ENCODE results near the gene KIF11.
"Not testable (repeated sequence)": the region's sequence is repeated elsewhere in the genome, so short reads cannot be mapped to it uniquely, and the experiment has no call there.

Gene KIF11

DNA sequence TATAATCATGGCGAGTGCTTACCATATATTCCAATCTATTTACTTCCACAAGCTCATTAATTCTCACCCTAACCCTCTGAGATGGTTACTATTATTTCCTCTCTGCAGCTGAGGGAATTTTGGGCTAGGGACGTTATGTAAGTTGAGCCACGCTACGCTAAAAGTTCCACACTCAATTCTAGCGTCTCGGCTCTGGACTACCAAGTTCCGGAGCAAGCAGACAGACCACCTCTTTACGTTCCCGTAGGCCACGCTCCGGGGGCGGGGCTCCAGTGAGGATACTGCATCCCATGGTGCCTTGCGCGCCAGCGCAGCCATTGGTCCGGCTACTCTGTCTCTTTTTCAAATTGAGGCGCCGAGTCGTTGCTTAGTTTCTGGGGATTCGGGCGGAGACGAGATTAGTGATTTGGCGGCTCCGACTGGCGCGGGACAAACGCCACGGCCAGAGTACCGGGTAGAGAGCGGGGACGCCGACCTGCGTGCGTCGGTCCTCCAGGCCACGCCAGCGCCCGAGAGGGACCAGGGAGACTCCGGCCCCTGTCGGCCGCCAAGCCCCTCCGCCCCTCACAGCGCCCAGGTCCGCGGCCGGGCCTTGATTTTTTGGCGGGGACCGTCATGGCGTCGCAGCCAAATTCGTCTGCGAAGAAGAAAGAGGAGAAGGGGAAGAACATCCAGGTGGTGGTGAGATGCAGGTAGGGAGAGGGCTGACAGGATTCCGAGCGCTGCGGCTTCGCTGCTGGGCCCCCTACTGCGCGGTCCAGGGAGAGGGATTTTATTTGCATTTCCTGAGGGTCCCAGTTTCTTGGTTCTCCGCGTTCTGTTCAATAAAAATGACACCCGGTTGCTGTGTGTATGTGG is at the start of gene KIF11:
KIF11 (plus strand) TSS at position 370 of the 858 bp plus-strand sequence; CDS start at position 616, 246 bp downstream.
- peak; percentile 99 for DNase-seq (ENCODE audit: low read depth)

DNA sequence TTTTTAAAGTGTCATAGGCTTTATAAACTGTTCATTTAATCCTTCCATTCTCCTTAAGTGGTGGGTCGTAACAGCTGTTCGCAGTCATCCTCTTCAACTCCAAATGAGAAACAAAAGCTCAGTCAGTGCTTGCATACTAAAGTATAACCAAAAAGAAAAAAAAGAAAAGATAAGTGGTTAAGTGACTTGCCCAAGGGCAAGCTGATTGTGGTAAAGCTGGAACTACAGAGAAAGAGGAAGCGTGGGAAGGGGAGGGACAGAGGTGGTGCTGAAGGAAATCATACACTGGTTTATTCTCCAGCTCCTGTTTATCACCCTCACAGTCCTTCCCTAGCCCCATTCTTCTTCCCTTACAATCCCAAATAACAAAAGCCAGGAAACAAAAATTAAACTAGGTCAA is 48.6 kb upstream of the KIF11 start:
- DNase-seq (ENCODE audit: low read depth): peak; percentile 36

DNA sequence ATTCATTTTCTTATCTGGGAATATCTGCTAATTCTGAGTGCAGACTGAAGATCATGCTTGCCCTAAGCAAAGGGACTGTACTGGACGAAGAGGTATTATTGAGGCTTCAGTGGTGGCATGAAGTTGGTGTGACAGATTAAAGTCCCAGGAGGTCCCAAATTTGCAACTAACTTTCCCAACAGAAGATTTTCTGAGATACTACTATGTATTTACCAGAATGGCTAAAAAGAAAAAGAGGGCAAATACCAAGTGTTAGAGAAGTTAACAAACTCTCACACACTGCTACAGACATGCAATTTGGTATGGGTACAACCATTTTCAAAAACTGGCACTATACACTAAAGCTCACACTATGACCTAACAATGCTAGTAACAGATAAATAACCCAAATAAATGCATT is 47.4 kb upstream of the KIF11 start:
- DNase-seq (ENCODE audit: low read depth): no peak

DNA sequence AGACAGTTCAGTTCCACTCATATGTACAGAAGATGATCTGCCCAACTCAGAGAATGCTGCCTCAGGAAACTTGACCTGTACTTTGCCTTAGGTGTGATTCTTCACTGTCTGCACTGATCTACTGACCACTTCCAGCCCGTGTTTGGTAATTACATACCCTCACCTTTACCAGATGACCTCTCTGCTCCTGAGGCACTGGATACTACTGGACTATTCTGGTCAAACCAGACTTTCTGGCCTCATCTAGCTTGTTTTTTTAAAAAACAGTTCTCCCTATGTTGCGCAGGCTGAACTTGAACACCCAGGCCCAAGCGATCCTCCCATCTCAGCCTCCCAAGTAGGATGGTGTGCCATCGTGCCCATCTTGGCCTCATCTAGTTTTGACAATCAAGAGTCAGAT is 45.3 kb upstream of the KIF11 start:
- DNase-seq (ENCODE audit: low read depth): no peak

DNA sequence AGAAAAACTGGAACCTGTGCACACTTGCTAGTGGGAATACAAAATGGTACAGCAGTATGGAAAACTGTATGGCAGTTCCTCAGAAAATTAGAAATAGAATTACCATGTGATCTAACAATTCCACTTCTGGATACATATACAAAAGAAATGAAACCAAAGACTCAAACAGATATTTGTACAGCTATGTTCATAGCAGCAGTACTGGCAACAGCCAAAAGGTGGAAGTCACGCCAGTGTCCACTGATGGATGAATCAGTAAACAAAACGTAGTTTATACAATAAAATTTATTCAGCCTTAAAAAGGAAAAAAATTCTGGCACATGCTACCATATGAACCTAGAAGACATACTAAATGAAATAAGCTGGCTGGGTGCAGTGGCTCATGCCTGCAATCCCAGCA is 42.0 kb upstream of the KIF11 start:
- peak; percentile 17 for DNase-seq (ENCODE audit: low read depth)

DNA sequence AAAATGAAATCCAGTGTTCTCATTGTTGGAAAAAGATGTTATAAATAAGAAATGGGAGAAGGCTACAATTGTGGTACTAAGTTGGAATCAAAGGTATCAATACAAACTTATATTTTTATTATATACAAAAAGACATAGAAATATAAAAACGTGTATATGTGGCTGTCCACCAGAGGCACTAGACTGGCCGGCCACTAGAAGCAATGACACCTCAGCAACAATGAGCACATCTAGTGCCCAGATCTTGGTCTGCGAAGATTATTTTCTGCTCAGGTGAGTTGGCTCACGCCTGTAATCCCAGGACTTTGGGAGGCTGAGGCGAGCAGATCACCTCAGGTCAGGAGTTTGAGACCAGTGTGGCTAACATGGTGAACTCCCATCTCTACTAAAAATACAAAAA is 40.6 kb upstream of the KIF11 start:
- peak; percentile 26 for DNase-seq (ENCODE audit: low read depth)

DNA sequence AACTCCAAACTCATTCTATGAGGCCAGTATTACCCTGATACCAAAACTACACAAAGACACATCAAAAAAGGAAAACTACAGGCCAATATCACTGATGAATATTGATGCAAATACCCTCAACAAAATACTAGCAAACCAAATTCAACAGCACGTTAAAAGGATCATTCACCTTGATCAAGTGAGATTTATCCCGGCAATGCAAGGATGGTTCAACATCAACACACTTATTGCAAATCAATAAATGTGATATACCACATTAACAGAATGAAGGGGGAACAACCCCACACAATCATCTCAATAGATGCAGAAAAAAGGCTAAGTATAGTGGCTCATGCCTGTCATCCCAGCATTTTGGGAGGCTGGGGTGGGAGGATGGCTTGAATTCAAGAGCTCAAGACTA is 39.0 kb upstream of the KIF11 start:
- no peak for DNase-seq (ENCODE audit: low read depth)

DNA sequence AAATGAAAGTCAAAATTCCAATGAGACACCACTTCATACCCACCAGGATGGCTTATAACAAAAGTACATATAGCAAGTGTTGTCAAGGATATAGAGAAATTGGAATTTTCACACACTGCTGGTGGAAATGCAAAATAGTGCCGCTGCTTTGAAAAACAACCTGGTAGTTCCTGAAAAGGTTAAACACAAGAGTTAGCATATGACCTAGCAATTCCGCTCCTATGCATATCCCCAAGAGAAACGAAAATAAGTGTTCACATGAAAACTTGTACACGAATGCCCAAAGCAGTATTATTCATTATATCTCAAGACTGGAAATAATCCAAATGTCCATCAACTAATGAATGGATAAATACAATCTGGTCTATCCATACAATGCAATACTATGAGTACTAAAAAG is 33.9 kb upstream of the KIF11 start:
- DNase-seq (ENCODE audit: low read depth): no peak

DNA sequence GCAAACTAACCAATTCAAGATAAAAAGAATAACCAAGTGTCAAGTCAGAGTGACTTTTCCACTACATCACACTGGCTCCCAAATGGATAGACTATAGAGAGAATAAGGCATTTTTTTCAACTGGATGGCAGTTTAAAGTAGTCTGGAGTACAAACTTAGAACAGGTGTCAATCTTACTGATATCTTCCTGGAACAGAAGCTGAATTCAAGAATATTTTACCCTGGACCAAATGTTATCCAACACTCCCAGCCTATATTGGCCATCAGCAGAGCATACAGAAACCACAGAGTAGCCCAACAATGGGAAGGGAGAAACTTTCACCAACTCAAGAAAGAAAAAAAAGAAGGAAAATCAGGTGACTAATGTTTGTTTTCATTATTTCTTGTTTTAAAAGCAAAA is 30.5 kb upstream of the KIF11 start:
- no peak for DNase-seq (ENCODE audit: low read depth)

DNA sequence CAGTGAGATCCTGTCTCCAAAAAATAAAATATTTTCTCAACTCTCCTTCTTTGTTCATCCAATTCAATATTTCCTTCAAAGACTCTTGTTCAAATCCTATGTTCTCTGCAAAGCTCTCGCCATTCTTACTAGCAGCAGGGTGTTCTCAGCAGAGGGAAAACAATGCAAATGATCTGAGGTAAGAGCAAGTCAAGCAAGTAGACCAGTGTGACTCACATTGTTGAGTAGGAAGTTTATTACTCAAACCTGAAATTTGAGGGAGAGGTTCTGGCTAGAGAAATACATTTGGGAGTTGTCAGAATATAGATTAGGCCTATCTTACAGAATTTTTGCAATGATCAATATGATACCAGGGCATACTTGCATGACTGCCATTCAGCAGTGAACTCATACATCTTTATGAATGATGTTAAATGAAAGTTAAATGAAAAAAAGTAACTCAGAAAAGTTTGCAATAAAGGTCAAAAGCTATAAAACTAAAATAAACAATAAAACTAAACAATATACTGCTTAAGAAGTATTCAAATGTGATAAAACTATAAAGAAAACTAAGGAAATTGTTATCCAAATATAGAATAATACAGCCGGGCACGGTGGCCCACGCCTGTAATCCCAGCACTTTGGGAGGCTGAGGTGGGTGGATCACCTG is 24.9 kb upstream of the KIF11 start:
- peak; percentile 79 for DNase-seq (ENCODE audit: low read depth)

DNA sequence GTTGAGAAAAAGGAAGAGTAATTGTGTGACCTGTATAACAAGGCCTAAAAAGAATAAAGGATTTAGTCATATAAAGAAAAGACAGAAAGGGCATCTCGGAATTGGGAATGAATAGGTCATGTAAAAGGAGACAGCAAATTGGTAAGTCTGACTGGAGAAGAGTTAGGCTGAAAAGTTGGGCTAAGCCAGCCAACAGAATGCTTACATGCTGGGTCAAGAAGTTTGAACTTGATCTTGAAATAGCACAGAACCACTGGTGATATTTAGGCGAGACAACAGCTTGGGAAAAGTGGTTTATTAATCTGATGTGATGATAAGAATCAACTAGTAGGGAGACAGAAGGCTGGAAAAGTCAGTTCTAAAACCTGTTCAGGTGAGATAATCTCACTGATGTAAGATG is 23.9 kb upstream of the KIF11 start:
- DNase-seq (ENCODE audit: low read depth): no peak

DNA sequence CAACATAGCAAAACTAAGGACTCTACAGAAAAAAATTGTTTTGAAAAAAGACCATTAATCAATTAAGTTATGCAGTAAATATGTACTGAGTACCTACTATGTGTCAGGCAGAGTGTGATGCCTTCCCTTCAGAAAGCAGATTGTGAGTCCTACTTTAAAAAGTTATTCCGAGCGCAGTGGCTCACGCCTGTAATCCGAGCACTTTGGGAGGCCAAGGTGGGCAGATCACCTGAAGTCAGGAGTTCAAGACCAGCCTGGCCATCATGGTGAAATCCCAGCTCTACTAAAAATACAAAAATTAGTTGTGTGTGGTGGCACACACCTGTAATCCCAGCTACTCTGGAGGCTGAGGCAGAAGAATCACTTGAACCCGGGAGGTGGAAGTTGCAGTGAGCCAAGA is 23.3 kb upstream of the KIF11 start:
- not testable (repeated sequence) for DNase-seq (ENCODE audit: low read depth)

DNA sequence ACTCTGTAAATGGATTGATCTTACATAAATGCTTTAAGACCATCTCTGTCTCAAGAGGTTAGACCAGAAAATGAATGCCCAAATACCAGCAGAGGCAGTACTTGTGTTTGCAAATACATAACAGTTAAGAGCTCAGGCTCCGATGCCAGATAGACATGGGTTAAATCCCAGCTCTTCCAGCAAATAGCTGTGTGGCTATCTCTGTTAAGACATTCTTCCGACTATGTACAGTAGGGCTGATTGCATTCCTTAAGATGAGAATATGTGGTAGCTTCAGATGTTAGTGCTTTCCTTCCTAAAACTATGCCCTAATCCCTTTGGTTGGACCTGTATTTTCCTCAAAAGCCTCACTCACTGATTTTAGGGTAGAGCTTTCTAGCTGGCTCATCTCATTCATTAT is 21.3 kb upstream of the KIF11 start:
- DNase-seq (ENCODE audit: low read depth): peak; percentile 27

DNA sequence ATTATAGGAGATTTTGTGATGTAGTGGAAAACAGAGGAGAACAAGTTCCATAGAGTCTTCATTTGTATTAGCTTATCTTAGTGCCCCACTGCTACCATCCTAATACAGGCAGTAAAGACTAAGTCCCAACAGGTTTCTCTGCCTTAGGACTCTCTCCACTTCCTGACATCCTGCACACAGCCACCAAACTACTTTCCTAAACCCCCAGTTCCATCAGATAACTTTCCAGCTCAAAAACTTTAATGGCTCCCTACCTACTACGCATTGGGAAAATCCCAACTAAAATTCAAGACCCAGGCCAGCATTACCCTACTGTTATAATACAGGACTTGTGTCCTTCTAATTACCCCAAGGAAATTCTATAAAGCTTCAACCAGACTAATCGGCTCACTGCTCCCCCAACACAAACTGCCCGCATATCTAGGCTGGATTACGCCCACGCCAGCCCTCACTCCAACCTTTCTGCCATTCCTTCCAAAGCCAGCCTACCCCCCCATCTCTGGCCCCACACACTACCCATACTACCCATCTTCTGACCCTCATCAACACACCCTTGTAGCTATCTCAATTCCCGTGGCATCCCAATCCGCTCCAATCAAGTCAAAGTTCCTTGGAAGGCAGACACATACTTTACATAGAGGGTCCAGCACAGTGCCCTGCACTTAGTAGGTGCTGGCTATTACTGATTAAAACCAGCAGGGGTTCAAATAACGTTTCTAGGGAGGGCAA is 20.4 kb upstream of the KIF11 start:
- DNase-seq (ENCODE audit: low read depth): peak; percentile 22

DNA sequence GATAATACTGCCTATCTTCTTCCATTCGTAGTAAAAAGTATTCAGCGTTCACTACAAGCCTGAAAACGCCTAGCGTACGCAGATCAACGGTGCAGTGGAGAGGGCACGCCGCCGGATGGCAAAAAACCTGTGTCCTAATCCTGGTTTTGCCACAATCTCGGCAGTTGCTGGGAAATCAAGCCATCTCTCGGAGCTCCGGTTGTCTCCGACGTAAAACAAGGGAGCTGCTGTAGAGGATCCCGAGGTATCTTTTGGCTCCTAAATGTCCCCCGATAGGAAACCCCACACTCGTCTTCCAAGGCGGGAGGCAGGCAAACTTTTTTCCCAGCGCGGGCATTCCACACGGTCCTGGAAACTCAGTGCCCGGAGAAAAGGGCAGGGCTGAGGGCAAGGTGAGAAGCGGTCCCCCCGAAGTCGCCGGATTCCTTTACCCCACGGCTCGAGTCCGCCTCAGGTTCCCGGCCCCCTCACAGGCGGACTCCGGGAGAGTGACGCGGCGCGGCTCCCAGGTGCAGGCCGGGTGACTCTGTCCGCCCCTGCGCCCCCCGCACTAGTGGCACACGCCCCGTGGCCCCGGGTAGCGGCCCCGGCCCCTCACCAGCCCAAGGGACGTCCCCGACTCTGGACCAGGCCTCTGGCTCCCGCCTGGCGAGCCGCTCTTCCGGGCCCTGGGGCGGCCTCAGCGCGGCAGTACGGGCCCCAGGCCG is 19.7 kb upstream of the KIF11 start:
- peak; percentile 68 for DNase-seq (ENCODE audit: low read depth)

DNA sequence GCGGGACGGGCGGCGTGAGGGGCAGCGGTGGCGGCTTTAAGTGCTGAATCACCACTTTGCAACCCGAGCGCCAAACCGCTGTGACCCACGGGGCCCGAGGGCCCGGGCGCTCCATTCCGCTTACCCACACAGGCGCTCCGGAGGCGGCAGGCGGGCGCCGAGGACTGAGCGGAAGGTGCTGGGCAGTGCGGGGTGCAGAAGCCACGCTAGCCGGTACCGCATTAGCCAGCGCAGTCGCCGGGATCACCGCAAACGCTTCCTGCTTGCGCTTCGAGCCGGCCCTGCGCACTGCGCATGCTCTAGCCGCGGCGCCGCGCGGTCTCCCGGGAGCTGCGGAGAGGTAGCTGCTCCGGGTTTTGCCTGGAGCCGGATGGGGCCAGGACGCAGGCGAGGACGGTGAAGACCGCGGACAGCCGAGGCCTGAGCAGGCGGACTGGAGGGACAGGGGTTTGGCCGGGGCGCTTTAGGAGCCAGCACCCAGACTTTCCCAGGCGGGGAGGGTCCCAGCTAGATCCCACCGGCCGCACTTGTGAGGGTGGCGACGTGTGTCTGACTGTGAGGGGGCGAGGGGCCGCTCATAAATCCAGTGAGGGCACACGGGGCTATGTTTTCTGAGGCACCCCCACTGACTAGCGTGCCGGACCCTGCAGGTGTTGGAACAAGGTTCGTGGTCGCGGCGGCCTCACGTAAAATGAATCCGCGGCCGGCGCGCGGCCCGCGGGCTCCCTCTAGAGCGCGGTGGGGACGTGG is 19.0 kb upstream of the KIF11 start, which contains the start of gene IDE:
IDE (minus strand) TSS at position 296 of the 750 bp plus-strand sequence; CDS start at position 222, 74 bp downstream.
- peak; percentile 94 for DNase-seq (ENCODE audit: low read depth)

DNA sequence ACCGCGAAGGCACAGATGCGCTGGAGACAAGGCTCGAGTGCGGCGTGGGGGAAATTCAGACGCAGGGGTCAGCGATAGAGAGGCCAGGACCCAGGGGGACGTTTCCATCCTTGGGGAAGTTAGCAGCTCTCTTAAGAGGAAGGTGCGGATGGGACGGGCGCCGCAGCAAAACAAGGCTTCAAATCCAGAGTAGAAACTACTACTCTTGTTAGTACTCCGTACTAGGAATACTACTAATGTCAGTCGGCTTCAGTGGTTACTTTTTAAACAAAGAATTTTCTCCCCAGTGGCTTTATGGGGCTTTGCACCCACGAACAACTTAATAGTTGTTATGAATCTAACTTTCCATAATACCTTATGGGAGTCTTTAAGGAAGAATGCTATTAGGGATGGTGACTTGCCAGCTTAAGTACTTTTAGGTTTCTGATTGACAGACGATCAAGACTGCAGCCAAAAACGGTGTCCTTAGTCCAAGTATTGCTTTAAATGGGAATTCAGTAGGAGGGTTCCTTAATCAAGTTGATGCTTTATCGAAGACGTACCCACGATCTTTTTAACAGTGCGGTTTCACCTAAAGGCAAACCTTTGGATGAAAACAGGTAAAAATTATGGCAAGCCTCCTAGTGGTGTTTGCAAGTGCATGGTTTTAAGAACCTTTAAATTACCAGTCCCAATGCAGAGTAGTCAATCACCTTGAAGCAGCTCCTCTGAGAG is 18.2 kb upstream of the KIF11 start:
- DNase-seq (ENCODE audit: low read depth): peak; percentile 69

DNA sequence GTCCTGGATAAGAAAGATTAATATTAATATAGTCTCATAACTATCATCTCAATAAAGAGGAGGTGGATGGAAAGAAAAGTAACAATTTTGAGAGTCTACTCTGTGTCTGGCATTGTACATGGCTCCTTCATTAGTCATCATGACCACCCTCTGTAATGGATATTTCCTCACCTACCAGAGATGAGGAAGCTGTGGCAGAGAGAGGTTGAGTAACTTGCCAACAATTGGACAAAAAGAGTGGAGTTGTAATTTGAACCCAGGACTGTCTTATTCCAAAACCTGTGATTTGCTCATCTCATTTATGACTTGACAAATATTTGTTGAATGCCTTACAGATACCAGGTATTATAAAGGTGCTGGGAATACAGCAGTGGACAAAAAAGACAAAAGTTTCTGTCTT is 17.0 kb upstream of the KIF11 start:
- DNase-seq (ENCODE audit: low read depth): peak; percentile 73

DNA sequence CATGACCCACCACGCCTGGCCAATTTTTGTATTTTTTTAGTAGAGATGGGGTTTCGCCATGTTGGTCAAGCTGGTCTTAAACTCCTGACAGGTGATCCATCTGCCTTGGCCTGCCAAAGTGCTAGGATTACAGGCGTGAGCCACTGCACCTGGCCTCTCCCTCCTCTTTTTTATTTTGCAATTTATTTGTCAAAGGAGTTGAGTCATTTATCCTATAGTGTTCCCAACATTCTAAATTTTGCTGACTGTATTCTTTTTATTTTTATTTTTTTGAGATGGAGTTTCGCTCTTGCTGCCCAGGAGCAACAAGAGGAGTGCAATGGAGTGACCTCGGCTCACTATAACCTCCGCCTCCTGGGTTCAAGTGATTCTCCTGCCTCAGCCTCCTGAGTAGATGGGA is 10.6 kb upstream of the KIF11 start:
- DNase-seq (ENCODE audit: low read depth): not testable (repeated sequence)

Measured in ELR (cell line).